Uterus (tissue), 4 donors: ENCODE data around the gene CERS6. TPM values are rescaled to one million over a fixed set of nuclear protein-coding genes. Genes with fewer than 3 reads are reported as not detected.
"Not testable (repeated sequence)": the region's sequence is repeated elsewhere in the genome, so short reads cannot be mapped to it uniquely, and the experiment has no call there.

Source experiments
- DNase-seq, 2 donors: peaks; one replicate each; pipeline ENCODE4 v3.0.0-alpha.2; 2019 to 2020
- H3K27ac ChIP-seq, 2 donors: fragments of 200-600 bp; sonication (generic); 1 replicate in 1 of 2; 2 replicates in 1 of 2; pipeline ENCODE4 v1.5.1; 2016 to 2018
- H3K27me3 ChIP-seq, 2 donors: fragments of 200-600 bp; sonication (generic); one replicate each; pipeline ENCODE4 v1.5.1; 2018 to 2019; ENCODE audit warnings: control low read depth in 1 of 2
- H3K36me3 ChIP-seq, 2 donors: fragments of 200-600 bp; sonication (generic); one replicate each; pipeline ENCODE4 v1.5.1; 2019; ENCODE audit warnings: control low read depth in 1 of 2
- H3K4me1 ChIP-seq, 2 donors: fragments of 200-600 bp; sonication (generic); one replicate each; pipeline ENCODE4 v1.5.1; 2018 to 2019; ENCODE audit warnings: control low read depth in 1 of 2
- H3K4me3 ChIP-seq, 2 donors: fragments of 200-600 bp; sonication (generic); 1 replicate in 1 of 2; 2 replicates in 1 of 2; pipeline ENCODE4 v1.5.1; 2018 to 2019; ENCODE audit warnings: mild to moderate bottlenecking in 1 of 2
- H3K9me3 ChIP-seq, 2 donors: fragments of 200-600 bp; sonication (generic); one replicate each; pipeline ENCODE4 v1.5.1; 2019; ENCODE audit warnings: control low read depth in 1 of 2
- CTCF ChIP-seq, 4 experiments: fragments of 200-600 bp in 2 of 4; fragments of 450-650 bp in 2 of 4; sonication (generic) in 2 of 4; IDR thresholded peaks; one replicate each; pipeline ENCODE4 v1.5.1; 2016 to 2019; ENCODE audit warnings: antibody characterized with exemption in 4 of 4, mild to moderate bottlenecking in 2 of 4, moderate library complexity in 1 of 4
- POLR2A ChIP-seq, 2 donors: fragments of 450-650 bp; IDR thresholded peaks; one replicate each; pipeline ENCODE4 v1.6.1; 2016; ENCODE audit warnings: antibody characterized with exemption in 2 of 2, mild to moderate bottlenecking in 1 of 2, moderate library complexity in 1 of 2
- intact Hi-C: fragments of 100-400 bp; cut with DNase I; formaldehyde crosslinking; loops from one replicate; pipeline ENCODE4 v1.15.1; 2023; ENCODE audit warnings: low total_unique reads
- total RNA-seq, 4 donors: library from RNA; depleted of rRNA in 3 of 4; stranded (reverse); fragments of >200 nt in 3 of 4; gene quantifications; one replicate each; pipeline versions ENCODE4 v1.1.0 to v1.2.4, GENCODE V29; 2014 to 2023
- donor health status: DM: yes; HTN: yes; CAD: no.

CERS6 gene
- total RNA-seq, 4 donors from 2014 or later = 20.0 to 47.2 (median 26.6) TPM

GRCh38 chr2:168490015-168490874 is 34.2 kb downstream of the CERS6 start:
- intact Hi-C loops = no loop called here
- Histone ChIP-seq H3K4me3 (no peak overlapping the region), H3K27ac (peak overlapping the region; percentile 5 to 40)

DNA sequence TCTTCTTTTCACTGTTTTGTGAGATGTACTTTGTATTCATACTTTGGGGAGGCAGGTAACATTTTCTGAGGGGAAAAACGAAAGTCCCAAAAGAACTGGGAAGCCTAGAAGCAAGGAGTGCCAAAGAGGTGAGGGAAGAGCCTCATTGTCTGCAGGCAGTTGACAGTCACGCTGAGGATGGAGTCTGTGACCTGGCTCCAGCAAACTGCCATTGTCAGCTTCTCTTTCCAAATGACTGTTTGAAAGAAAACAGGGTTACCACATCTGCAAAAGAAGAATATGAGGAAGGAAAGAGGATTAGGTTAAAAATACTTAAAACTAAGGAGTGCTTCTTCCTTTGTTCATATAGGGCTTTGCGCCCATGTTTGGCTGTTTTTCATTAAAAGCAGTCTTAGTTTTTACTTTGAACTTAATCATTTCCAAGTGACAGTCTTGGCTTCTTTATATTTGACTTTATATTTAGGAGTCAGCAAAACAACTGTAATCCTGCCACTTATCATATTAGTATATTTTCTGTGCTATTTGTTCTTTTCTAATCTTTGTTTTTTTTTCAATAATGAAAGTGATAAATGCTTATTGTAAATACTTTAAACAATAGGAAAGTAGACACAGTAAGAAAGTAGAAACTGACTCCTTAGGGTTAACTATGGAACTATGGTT is 35.0 kb downstream of the CERS6 start:
- no peak for DNase-seq
- H3K4me3 ChIP-seq = no peak overlapping the region
- no peaks in the 10 kb centered on the region for H3K9me3 ChIP-seq
- H3K36me3 ChIP-seq = no peaks in the 10 kb centered on the region
- no peaks in the 10 kb centered on the region for H3K4me1 ChIP-seq
- intact Hi-C loops = no loop called here
- H3K27me3 ChIP-seq = no peaks in the 10 kb centered on the region
- H3K27ac ChIP-seq = peak overlapping the region; percentile 5 to 40
- TF ChIP-seq CTCF (IDR thresholded peaks at IDR 0.05) (no peak), POLR2A (IDR thresholded peaks at IDR 0.05) (no peak)

More at GRCh38 chr2:168490015-168490874, 34.2 kb downstream of the CERS6 start:
- Histone ChIP-seq H3K27me3 (no peaks in the 10 kb centered on the region), H3K4me1 (no peaks in the 10 kb centered on the region), H3K36me3 (no peaks in the 10 kb centered on the region), H3K9me3 (no peaks in the 10 kb centered on the region)
- TF ChIP-seq CTCF (IDR thresholded peaks at IDR 0.05) (no peak), POLR2A (IDR thresholded peaks at IDR 0.05) (no peak)
- DNase-seq = no peak

GRCh38 chr2:168491728-168492127 is 35.7 kb downstream of the CERS6 start:
- intact Hi-C loops, H3K9me3 ChIP-seq, DNase-seq, H3K4me1 ChIP-seq, H3K27me3 ChIP-seq, H3K4me3 ChIP-seq, H3K27ac ChIP-seq, H3K36me3 ChIP-seq: not testable (repeated sequence)

DNA sequence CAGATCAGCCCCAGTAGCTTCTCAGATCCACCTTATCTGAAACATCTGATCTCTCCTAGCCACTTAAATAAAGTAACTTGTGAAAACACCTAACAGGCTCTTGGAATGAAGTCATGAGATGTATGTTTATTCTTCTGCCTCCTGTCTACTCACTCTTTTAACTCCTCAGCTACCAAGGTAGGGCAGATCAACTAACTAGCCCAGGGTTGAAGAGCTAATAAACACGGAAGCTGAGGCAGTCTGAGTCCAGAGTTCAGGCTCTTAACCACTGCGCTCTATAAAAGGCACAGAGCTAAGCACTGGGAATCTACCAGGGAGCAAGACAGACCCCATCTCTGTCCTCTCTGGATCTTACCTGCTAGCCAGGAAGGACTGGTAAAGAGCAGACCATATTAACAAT is 37.1 kb downstream of the CERS6 start:
- H3K27me3 ChIP-seq, H3K9me3 ChIP-seq, intact Hi-C loops, H3K27ac ChIP-seq, H3K4me3 ChIP-seq, H3K4me1 ChIP-seq, DNase-seq, H3K36me3 ChIP-seq: not testable (repeated sequence)

GRCh38 chr2:168494190-168494711 is 38.2 kb downstream of the CERS6 start:
- H3K4me1 ChIP-seq = no peaks in the 10 kb centered on the region
- DNase-seq = no peak
- intact Hi-C loops = no loop called here
- TF ChIP-seq POLR2A (IDR thresholded peaks at IDR 0.05) (no peak), CTCF (IDR thresholded peaks at IDR 0.05) (no peak)
- H3K4me3 ChIP-seq = no peak overlapping the region
- no peak overlapping the region for H3K27ac ChIP-seq
- H3K9me3 ChIP-seq = no peaks in the 10 kb centered on the region
- no peaks in the 10 kb centered on the region for H3K36me3 ChIP-seq
- no peaks in the 10 kb centered on the region for H3K27me3 ChIP-seq

GRCh38 chr2:168495524-168495923 is 39.5 kb downstream of the CERS6 start:
- no peaks in the 10 kb centered on the region for H3K9me3 ChIP-seq
- H3K36me3 ChIP-seq = no peaks in the 10 kb centered on the region
- no peak overlapping the region for H3K4me3 ChIP-seq
- no peak overlapping the region for H3K27ac ChIP-seq
- no peak for DNase-seq
- intact Hi-C loops = no loop called here
- H3K27me3 ChIP-seq = no peaks in the 10 kb centered on the region
- no peaks in the 10 kb centered on the region for H3K4me1 ChIP-seq
- no peak for TF ChIP-seq CTCF (IDR thresholded peaks at IDR 0.05)
